ENCODE data around the gene KDM4F.

DNA sequence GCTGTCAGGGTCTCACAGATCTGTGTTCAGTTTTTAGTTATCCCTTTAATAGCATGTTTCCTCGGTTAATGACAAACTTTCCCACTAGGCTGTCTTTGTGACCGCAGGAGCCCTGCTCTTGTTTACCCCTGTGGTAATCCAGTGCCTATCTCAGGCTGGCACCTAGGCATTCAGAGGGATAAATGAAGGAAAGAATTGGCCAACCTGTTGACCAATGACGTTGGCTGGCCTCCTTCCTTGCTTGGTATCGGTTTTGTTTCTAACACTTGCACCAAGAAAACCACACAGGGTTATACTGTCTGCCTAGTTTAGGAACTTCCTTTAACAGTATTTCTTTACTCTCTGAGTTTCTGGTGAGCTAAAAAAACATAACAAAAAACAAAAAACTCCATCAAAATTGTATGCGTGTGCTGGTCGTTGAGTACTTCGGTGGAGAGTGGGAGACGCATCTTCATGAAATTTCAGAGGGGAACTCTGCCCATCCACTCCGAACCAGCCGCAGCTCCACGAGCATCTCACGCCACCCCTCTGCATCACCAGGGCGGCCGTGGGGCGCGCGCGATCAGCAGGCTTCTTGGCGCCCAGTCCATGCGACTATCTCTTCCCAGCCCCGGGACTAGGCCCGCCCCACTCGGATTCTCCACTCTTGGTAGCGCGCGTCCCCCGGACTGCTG lies 39.9 kb downstream of the KDM4F start:
- TF ChIP-seq, protein P1, sequence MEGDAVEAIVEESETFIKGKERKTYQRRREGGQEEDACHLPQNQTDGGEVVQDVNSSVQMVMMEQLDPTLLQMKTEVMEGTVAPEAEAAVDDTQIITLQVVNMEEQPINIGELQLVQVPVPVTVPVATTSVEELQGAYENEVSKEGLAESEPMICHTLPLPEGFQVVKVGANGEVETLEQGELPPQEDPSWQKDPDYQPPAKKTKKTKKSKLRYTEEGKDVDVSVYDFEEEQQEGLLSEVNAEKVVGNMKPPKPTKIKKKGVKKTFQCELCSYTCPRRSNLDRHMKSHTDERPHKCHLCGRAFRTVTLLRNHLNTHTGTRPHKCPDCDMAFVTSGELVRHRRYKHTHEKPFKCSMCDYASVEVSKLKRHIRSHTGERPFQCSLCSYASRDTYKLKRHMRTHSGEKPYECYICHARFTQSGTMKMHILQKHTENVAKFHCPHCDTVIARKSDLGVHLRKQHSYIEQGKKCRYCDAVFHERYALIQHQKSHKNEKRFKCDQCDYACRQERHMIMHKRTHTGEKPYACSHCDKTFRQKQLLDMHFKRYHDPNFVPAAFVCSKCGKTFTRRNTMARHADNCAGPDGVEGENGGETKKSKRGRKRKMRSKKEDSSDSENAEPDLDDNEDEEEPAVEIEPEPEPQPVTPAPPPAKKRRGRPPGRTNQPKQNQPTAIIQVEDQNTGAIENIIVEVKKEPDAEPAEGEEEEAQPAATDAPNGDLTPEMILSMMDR (IDR thresholded peaks at IDR 0.05; ENCODE audit: extremely low read depth in 1 of 2, insufficient read depth in 1 of 2, low read depth in 1 of 2, low read length in 2 of 2): no peak
- TF ChIP-seq POLR2A (IDR thresholded peaks at IDR 0.05; ENCODE audit: low read depth, low read length) (no peak), EZH2 (IDR thresholded peaks at IDR 0.05; ENCODE audit: borderline replicate concordance, low read depth, low read length, severe bottlenecking) (no peak), POLR2AphosphoS5 (IDR thresholded peaks at IDR 0.05; ENCODE audit: insufficient read depth, low read depth, low read length) (no peak), MYC (IDR thresholded peaks at IDR 0.05; ENCODE audit: low read depth, low read length) (no peak), MAX (IDR thresholded peaks at IDR 0.05; ENCODE audit: insufficient read depth, insufficient read length) (no peak), JUN (IDR thresholded peaks at IDR 0.05; ENCODE audit: borderline replicate concordance, insufficient read depth, insufficient read length, low read depth) (no peak)

All from endothelial cell of umbilical vein (primary cell).